Renal cortex interstitium (tissue), 15 donors: ENCODE results near the gene SH3PXD2A. TPM values are rescaled to one million over a fixed set of nuclear protein-coding genes. Genes with fewer than 3 reads are reported as not detected.

Experiments used
- DNase-seq, 11 donors: peaks; one replicate each; pipeline ENCODE4 v3.0.0-alpha.2; 2013; ENCODE audit warnings: low read depth in 9 of 11, low spot score in 4 of 11; ENCODE audit errors: extremely low read depth in 1 of 11
- long read RNA-seq, 16 experiments: transcript quantifications; one replicate each; lab custom pipeline, GENCODE V29; 2026
- polyA plus RNA-seq, 3 donors: library from polyadenylated mRNA; unstranded; fragments of 120-200 nt; gene quantifications; one replicate each; pipeline ENCODE4 v1.2.1, GENCODE V29; 2013; ENCODE audit not compliant: insufficient read length in 3 of 3

The SH3PXD2A gene
- 10 to 100 TPM; 27.1 to 36.2 (median 32.3) TPM for polyA plus RNA-seq
- long read RNA-seq, donor 1: 0 reads
- long read RNA-seq, donor 2, partial matches to known transcripts: 6 of 6 reads
- long read RNA-seq, donor 2, other reads (novel, unspliced or antisense): 0 of 6 reads
- long read RNA-seq, donor 3: 0 reads
- long read RNA-seq, donor 4: 0 reads
- long read RNA-seq, donor 5: 0 reads
- long read RNA-seq, donor 6: 0 reads
- long read RNA-seq, donor 7: 0 reads
- long read RNA-seq, donor 8: 0 reads
- long read RNA-seq, donor 9: 0 reads
- long read RNA-seq, donor 10, partial matches to known transcripts: 5 of 5 reads
- long read RNA-seq, donor 10, other reads (novel, unspliced or antisense): 0 of 5 reads
- long read RNA-seq, donor 11: 0 reads
- long read RNA-seq, donor 12: 0 reads
- long read RNA-seq, donor 13: 0 reads
- long read RNA-seq, donor 14: 0 reads
- long read RNA-seq, donor 15: 0 reads
- long read RNA-seq, donor 16, partial matches to known transcripts: 7 of 7 reads
- long read RNA-seq, donor 16, other reads (novel, unspliced or antisense): 0 of 7 reads

- peak in 4 of 11 donors; percentile 45 to 62 (median 56) for DNase-seq
These were observed at the start of gene SH3PXD2A for GRCh38 chr10:103855424-103855823. SH3PXD2A (minus strand) TSS chr10:103855576; CDS start chr10:103855266, 310 bp downstream.

GRCh38 chr10:103901299-103901698 lies 45.9 kb upstream of the SH3PXD2A start:
- DNase-seq: no peak

- DNase-seq: no peak
These were observed 43.9 kb upstream of the SH3PXD2A start for GRCh38 chr10:103899312-103899711.

- DNase-seq: no peak
These were observed 41.9 kb upstream of the SH3PXD2A start for GRCh38 chr10:103897241-103897774.

GRCh38 chr10:103896225-103896624 lies 40.8 kb upstream of the SH3PXD2A start:
- DNase-seq: no peak

GRCh38 chr10:103895411-103896186 lies 40.2 kb upstream of the SH3PXD2A start:
- DNase-seq: peak in 6 of 11 donors; percentile 44 to 77 (median 62)

GRCh38 chr10:103894441-103894864 lies 39.1 kb upstream of the SH3PXD2A start:
- peak in 1 of 11 donors; percentile 37 for DNase-seq

- DNase-seq: no peak
These were observed 38.4 kb upstream of the SH3PXD2A start for GRCh38 chr10:103893817-103894216.

- no peak for DNase-seq
These were observed 36.8 kb upstream of the SH3PXD2A start for GRCh38 chr10:103892181-103892580.

GRCh38 chr10:103890688-103891087 lies 35.3 kb upstream of the SH3PXD2A start:
- no peak for DNase-seq

GRCh38 chr10:103890194-103890658 lies 34.9 kb upstream of the SH3PXD2A start:
- DNase-seq: no peak

- no peak for DNase-seq
These were observed 33.8 kb upstream of the SH3PXD2A start for GRCh38 chr10:103889121-103889720.

GRCh38 chr10:103888113-103888841 lies 32.9 kb upstream of the SH3PXD2A start:
- peak in 6 of 11 donors; percentile 31 to 53 (median 48) for DNase-seq

- DNase-seq: no peak
These were observed 30.2 kb upstream of the SH3PXD2A start for GRCh38 chr10:103885617-103886016.

- peak in 6 of 11 donors; percentile 35 to 63 (median 48) for DNase-seq
These were observed 29.3 kb upstream of the SH3PXD2A start for GRCh38 chr10:103884681-103885139.

GRCh38 chr10:103882285-103883007 lies 27.1 kb upstream of the SH3PXD2A start:
- no peak for DNase-seq

GRCh38 chr10:103881416-103882284 lies 26.3 kb upstream of the SH3PXD2A start:
- no peak for DNase-seq
